ENCODE data around the gene CAPN13.

DNA sequence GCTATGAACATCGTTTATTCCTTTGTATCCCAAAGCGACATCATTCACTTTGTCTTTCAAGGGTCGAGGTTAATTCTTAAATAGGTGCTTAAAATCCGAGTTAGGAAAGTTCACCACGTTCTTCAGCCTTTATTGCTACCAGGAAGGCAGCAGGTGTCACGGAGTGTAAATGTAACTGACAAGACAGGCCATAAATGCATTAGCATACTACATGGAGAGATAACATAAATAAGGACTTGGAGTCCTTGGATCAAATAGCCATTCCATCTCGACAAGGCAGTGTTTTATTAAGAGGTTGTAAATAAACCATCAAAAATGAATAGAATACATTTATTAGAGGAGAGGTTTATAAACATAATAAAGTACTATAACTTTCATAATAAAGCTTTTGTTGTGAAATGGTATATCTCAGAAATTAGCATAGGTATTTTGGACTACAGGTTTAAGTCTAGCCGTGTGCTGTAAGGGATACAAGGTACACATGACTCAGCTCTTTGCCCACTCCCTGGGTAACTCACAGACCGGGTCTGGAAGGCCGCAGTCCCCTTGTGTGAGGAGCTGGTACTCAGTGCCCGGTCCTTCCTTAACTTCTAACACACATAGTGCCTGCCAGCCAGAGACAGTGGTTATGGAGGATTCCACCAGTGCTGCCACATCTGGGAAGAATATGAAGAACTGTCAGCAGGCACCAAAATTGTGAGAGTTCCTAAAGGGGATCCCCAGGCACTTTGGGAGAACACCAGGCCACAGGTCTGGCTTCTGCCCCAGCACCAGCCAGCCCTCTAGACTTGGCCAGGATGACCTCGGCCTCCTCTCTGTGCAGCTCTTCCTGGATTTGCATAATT lies 29.4 kb downstream of the CAPN13 start:
- TF ChIP-seq, protein P1, sequence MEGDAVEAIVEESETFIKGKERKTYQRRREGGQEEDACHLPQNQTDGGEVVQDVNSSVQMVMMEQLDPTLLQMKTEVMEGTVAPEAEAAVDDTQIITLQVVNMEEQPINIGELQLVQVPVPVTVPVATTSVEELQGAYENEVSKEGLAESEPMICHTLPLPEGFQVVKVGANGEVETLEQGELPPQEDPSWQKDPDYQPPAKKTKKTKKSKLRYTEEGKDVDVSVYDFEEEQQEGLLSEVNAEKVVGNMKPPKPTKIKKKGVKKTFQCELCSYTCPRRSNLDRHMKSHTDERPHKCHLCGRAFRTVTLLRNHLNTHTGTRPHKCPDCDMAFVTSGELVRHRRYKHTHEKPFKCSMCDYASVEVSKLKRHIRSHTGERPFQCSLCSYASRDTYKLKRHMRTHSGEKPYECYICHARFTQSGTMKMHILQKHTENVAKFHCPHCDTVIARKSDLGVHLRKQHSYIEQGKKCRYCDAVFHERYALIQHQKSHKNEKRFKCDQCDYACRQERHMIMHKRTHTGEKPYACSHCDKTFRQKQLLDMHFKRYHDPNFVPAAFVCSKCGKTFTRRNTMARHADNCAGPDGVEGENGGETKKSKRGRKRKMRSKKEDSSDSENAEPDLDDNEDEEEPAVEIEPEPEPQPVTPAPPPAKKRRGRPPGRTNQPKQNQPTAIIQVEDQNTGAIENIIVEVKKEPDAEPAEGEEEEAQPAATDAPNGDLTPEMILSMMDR (IDR thresholded peaks at IDR 0.05; ENCODE audit: low read depth, low read length, missing input control) = no peak
- TF ChIP-seq SP1 (IDR thresholded peaks at IDR 0.05) = no peak
